GM23248 (cell line): ENCODE measurements around the gene WRAP53.

Source experiments
- EZH2 ChIP-seq: fragments of 200-600 bp; sonication (generic); IDR thresholded peaks from 2 replicates; pipeline ENCODE4 v1.6.1; 2018; ENCODE audit warnings: antibody characterized with exemption, mild to moderate bottlenecking; ENCODE audit not compliant: insufficient read depth, poor library complexity, severe bottlenecking
- EZH2phosphoT487 ChIP-seq: fragments of 200-600 bp; sonication (generic); IDR thresholded peaks from 2 replicates; pipeline ENCODE4 v1.6.1; 2018; ENCODE audit warnings: antibody characterized with exemption, moderate library complexity, mild to moderate bottlenecking, low read depth; ENCODE audit not compliant: insufficient read depth

DNA sequence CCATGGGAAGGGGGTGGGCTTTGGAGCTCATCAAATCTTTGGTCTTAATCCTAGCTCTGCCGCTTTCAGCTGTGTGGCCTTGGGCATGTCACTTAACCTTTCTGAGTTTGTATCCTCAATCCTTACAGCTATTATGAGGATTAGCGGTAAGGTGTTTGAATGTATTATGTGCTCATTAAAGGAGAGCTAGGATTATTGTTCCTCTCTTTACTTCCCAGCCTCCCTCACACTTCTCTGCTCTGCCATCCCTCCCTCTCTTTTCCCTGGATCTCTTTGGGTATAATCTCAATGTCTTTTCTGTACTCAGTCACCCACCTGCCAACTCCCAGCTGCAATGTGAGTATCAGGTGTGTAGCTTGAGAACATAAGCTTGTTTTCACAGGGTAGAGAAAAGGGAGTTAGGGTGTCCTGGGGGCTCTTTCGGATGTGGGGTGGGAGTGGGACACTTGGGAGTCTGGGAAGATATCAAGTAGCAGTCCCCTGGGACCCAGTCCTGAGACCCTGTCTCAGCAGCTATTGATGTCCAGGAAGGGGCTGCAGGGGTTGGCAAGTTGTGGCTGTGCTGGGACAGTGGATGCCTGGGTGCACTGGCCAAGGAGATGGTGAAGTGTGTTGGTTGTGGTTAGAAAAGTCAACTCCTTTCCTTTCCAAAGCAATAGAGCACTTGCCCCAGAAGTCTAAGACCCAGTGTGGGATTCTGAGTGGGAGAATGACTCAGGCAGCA is 18.5 kb downstream of the WRAP53 start:
- TF ChIP-seq EZH2: no peak
- TF ChIP-seq EZH2phosphoT487: no peak
